H9 (cell line): ENCODE measurements around the gene RAD23A. TPM values are rescaled to one million over a fixed set of nuclear protein-coding genes. Genes with fewer than 3 reads are reported as not detected.

Experiments
- DNase-seq: peaks from one replicate; pipeline ENCODE4 v3.0.0-alpha.2; 2017
- H2AFZ ChIP-seq: one replicate; pipeline ENCODE4 v1.6.1; 2013; ENCODE audit warnings: mild to moderate bottlenecking, low read length, control low read depth, moderate library complexity
- H2AK5ac ChIP-seq: 2 replicates; pipeline ENCODE4 v1.6.1; 2013; ENCODE audit warnings: low read length, control low read depth, mixed read lengths; ENCODE audit not compliant: insufficient read length
- H2BK120ac ChIP-seq: one replicate; pipeline ENCODE4 v1.6.1; 2013; ENCODE audit warnings: low read depth, mild to moderate bottlenecking, low read length, control low read depth, inconsistent platforms; ENCODE audit not compliant: poor library complexity, severe bottlenecking
- H2BK12ac ChIP-seq: 2 replicates; pipeline ENCODE4 v1.6.1; 2013; ENCODE audit warnings: low read length, control low read depth, mixed read lengths, low read depth; ENCODE audit not compliant: insufficient read length
- H2BK15ac ChIP-seq: 2 replicates; pipeline ENCODE4 v1.6.1; 2013; ENCODE audit warnings: low read depth, low read length, control low read depth
- H2BK20ac ChIP-seq: one replicate; pipeline ENCODE4 v1.6.1; 2013; ENCODE audit warnings: low read depth, mild to moderate bottlenecking, low read length, control low read depth, inconsistent platforms; ENCODE audit not compliant: poor library complexity, severe bottlenecking
- H2BK5ac ChIP-seq: 2 replicates; pipeline ENCODE4 v1.6.1; 2013; ENCODE audit warnings: low read length, control low read depth, mixed read lengths; ENCODE audit not compliant: insufficient read length
- H3K14ac ChIP-seq: 2 replicates; pipeline ENCODE4 v1.6.1; 2013; ENCODE audit warnings: low read length, control low read depth; ENCODE audit not compliant: insufficient read depth
- H3K18ac ChIP-seq: 2 replicates; pipeline ENCODE4 v1.6.1; 2013; ENCODE audit warnings: low read depth, mild to moderate bottlenecking, mixed read lengths, low read length, control low read depth; ENCODE audit not compliant: insufficient read length
- H3K23ac ChIP-seq: 2 replicates; pipeline ENCODE4 v1.6.1; 2013; ENCODE audit warnings: low read length, control low read depth, mixed read lengths, low read depth; ENCODE audit not compliant: insufficient read length
- H3K23me2 ChIP-seq: 2 replicates; pipeline ENCODE4 v1.6.1; 2013; ENCODE audit warnings: low read depth, mild to moderate bottlenecking, mixed read lengths, low read length, control low read depth; ENCODE audit not compliant: insufficient read length, poor library complexity, severe bottlenecking
- H3K27ac ChIP-seq: 2 replicates; pipeline ENCODE4 v1.5.1; 2013; ENCODE audit warnings: low read length, control low read depth, mixed read lengths, low read depth; ENCODE audit not compliant: insufficient read length
- H3K27me3 ChIP-seq: 2 replicates; pipeline ENCODE4 v1.6.1; 2013; ENCODE audit warnings: low read length, control low read depth, inconsistent platforms; ENCODE audit not compliant: insufficient read depth
- H3K4ac ChIP-seq: 2 replicates; pipeline ENCODE4 v1.6.1; 2013; ENCODE audit warnings: low read depth, mild to moderate bottlenecking, control low read depth, inconsistent platforms, low read length, moderate library complexity
- H3K4me1 ChIP-seq: 2 replicates; pipeline ENCODE4 v1.6.1; 2013; ENCODE audit warnings: low read length, control low read depth, inconsistent platforms; ENCODE audit not compliant: insufficient read depth
- H3K4me2 ChIP-seq: 2 replicates; pipeline ENCODE4 v1.6.1; 2013; ENCODE audit warnings: low read length, control low read depth, mixed read lengths; ENCODE audit not compliant: insufficient read length, insufficient read depth
- H3K56ac ChIP-seq: 2 replicates; pipeline ENCODE4 v1.6.1; 2013; ENCODE audit warnings: low read depth, mild to moderate bottlenecking, mixed read lengths, low read length, control low read depth; ENCODE audit not compliant: insufficient read length
- H3K79me1 ChIP-seq: 2 replicates; pipeline ENCODE4 v1.6.1; 2013; ENCODE audit warnings: low read depth, mild to moderate bottlenecking, moderate library complexity, low read length, control low read depth, inconsistent platforms; ENCODE audit not compliant: insufficient read depth, poor library complexity, severe bottlenecking
- H3K79me2 ChIP-seq: 2 replicates; pipeline ENCODE4 v1.6.1; 2013; ENCODE audit warnings: low read length, control low read depth, inconsistent platforms; ENCODE audit not compliant: insufficient read depth
- H3K9ac ChIP-seq: 2 replicates; pipeline ENCODE4 v1.6.1; 2013; ENCODE audit warnings: low read length, control low read depth, mixed read lengths; ENCODE audit not compliant: insufficient read length; ENCODE audit errors: extremely low read depth
- H3K9me3 ChIP-seq: one replicate; pipeline ENCODE4 v1.6.1; 2013; ENCODE audit warnings: low read depth, low read length, inconsistent platforms; ENCODE audit not compliant: control insufficient read depth
- H3T11ph ChIP-seq: one replicate; pipeline ENCODE4 v1.6.1; 2013; ENCODE audit warnings: mild to moderate bottlenecking, low read length, control low read depth, inconsistent platforms
- H4K20me1 ChIP-seq: one replicate; pipeline ENCODE4 v1.6.1; 2013; ENCODE audit not compliant: control insufficient read depth, insufficient read length, insufficient read depth
- H4K5ac ChIP-seq: 2 replicates; pipeline ENCODE4 v1.6.1; 2013; ENCODE audit warnings: low read depth, mild to moderate bottlenecking, mixed read lengths, low read length, control low read depth; ENCODE audit not compliant: insufficient read length
- H4K8ac ChIP-seq: replicated peaks from 2 replicates; pipeline ENCODE4 v1.6.1; 2013; ENCODE audit warnings: low read length, control low read depth, mixed read lengths, low read depth; ENCODE audit not compliant: insufficient read length
- H4K91ac ChIP-seq: 2 replicates; pipeline ENCODE4 v1.6.1; 2013; ENCODE audit warnings: low read depth, mild to moderate bottlenecking, moderate library complexity, mixed read lengths, low read length, control low read depth; ENCODE audit not compliant: insufficient read length
- H3K27ac Mint-ChIP-seq, 3 experiments: 2 replicates in 2 of 3; 3 replicates in 1 of 3; pipeline ENCODE4 v1.8.0; 2020 to 2021; ENCODE audit warnings: mixed read lengths in 3 of 3, mild to moderate bottlenecking in 1 of 3, moderate library complexity in 1 of 3
- H3K27me3 Mint-ChIP-seq: 2 replicates; pipeline ENCODE4 v1.8.0; 2021; ENCODE audit warnings: low read depth, mild to moderate bottlenecking, moderate library complexity, mixed read lengths
- H3K36me3 Mint-ChIP-seq, 3 experiments: 2 replicates in 2 of 3; 3 replicates in 1 of 3; pipeline ENCODE4 v1.8.0; 2020 to 2021; ENCODE audit warnings: low read depth in 3 of 3, mixed read lengths in 3 of 3; ENCODE audit not compliant: insufficient read depth in 1 of 3
- H3K4me1 Mint-ChIP-seq, 2 experiments: 2 replicates each; pipeline ENCODE4 v1.8.0; 2020; ENCODE audit warnings: mixed read lengths in 2 of 2
- H3K4me3 Mint-ChIP-seq, 2 experiments: 2 replicates in 1 of 2; 3 replicates in 1 of 2; pipeline ENCODE4 v1.8.0; 2020 to 2021; ENCODE audit warnings: mild to moderate bottlenecking in 2 of 2, mixed read lengths in 2 of 2, moderate library complexity in 1 of 2
- H3K9me3 Mint-ChIP-seq, 2 experiments: 2 replicates in 1 of 2; 3 replicates in 1 of 2; pipeline ENCODE4 v1.8.0; 2020; ENCODE audit warnings: mild to moderate bottlenecking in 2 of 2, mixed read lengths in 2 of 2, moderate library complexity in 1 of 2
- CTCF ChIP-seq: fragments of 200-600 bp; sonication (generic); conservative IDR thresholded peaks from 3 replicates; pipeline ENCODE4 v1.8.0; 2021; ENCODE audit warnings: antibody characterized with exemption, mild to moderate bottlenecking
- WGBS: extraction: QIAGEN DNeasy Blood & Tissue Kit; methylation state at CpG from one replicate; pipeline ENCODE4 v1.1.7; 2013; ENCODE audit warnings: missing lambda C conversion rate, low lambda C conversion rate, mixed read lengths; ENCODE audit not compliant: insufficient read length; ENCODE audit errors: extremely low coverage; 5-methylcytosine and 5-hydroxymethylcytosine counted together
- long read RNA-seq: library from polyadenylated mRNA; unstranded; transcript quantifications from one replicate; pipeline ENCODE4 v2.0.0, GENCODE V29; 2020
- total RNA-seq: library from RNA; stranded (reverse); gene quantifications from 2 replicates; pipeline ENCODE4 v1.2.1, GENCODE V29; 2021

Gene RAD23A
- total RNA-seq: 62.2 and 67.0 TPM in 2 replicates
- long read RNA-seq, transcript RAD23A-203 (9 exons, 1,746 nt): minor isoform, 167 of 428 reads
- long read RNA-seq, transcript RAD23A-201 (9 exons, 1,736 nt): major isoform, 215 of 428 reads
- long read RNA-seq, partial matches to known transcripts: 8 of 428 reads
- long read RNA-seq, other reads (novel, unspliced or antisense): 36 of 428 reads

DNA sequence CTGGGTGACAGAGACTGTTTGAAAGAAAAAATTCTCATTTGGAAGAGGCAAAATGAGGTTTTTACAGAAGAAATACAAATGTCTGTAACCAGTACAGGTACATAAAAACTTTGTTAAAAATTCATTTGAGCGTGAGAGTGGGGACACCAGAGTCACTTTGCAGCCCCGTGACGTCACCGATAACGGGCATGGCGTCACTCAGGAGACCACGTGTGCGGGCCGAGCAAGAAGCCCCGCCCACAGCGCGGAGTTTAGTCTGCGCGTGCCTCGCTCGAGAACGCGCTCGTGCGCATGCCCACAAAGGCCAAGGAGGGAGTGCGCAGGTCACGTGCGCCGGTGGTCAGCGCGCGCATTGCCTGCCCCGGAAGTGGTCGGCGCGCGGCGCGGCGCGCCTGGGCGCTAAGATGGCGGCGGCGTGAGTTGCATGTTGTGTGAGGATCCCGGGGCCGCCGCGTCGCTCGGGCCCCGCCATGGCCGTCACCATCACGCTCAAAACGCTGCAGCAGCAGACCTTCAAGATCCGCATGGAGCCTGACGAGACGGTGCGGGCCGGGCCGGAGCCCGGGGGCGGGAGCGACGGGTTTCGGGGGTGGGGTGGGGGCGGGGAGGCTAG lies at the start of gene RAD23A:
Gene RAD23A (plus strand): TSS at position 384 of the 613 bp plus-strand sequence. CDS start 87 bp downstream, at position 471.
- Histone ChIP-seq H2BK5ac (no peak within 1 kb of the TSS), H3K79me2 (no peaks in the 10 kb centered on the region; the same call in 1 of the 2 replicates), H2BK15ac (no peak within 1 kb of the TSS), H3K27ac (peak within 1 kb of the TSS; percentile 42), H4K8ac (no peak within 1 kb of the TSS), H3K4ac (no peak within 1 kb of the TSS), H3K9ac (peak within 1 kb of the TSS; percentile 97), H3K23me2 (no peaks in the 10 kb centered on the region), H3K27me3 (no peaks in the 10 kb centered on the region), H4K20me1 (no peaks in the 10 kb centered on the region), H3K23ac (no peak within 1 kb of the TSS), H3T11ph (no peak within 1 kb of the TSS), H4K91ac (no peak within 1 kb of the TSS), H3K56ac (no peak within 1 kb of the TSS), H2BK120ac (no peak within 1 kb of the TSS), H2AFZ (no peak within 1 kb of the TSS), H4K5ac (no peak within 1 kb of the TSS), H3K4me2 (peak within 1 kb of the TSS; percentile 96), H3K9me3 (no peaks in the 10 kb centered on the region), H3K14ac (peak within 1 kb of the TSS; percentile 94), H2BK12ac (no peak within 1 kb of the TSS), H2AK5ac (no peak within 1 kb of the TSS), H3K18ac (peak within 1 kb of the TSS; percentile 82), H3K4me1 (no peaks in the 10 kb centered on the region), H2BK20ac (no peak within 1 kb of the TSS), H3K79me1 (no peaks in the 10 kb centered on the region)
- 0 out of 5 replicates have a peak, but pooled peaks cover 0 to 3% of the 10 kb centered on the region in 2 experiments for H3K9me3 Mint-ChIP-seq
- TF ChIP-seq CTCF: no peak
- peak within 1 kb of the TSS; percentile 99 for H3K27ac Mint-ChIP-seq
- no peaks in the 10 kb centered on the region for H3K27me3 Mint-ChIP-seq
- peaks cover 57 to 83% (median 75%) of the 10 kb centered on the region in 3 experiments for H3K36me3 Mint-ChIP-seq
- DNase-seq: peak; percentile 97
- H3K4me1 Mint-ChIP-seq: peaks cover 12 to 25% of the 10 kb centered on the region in 2 experiments
- no CpG with 5 or more reads among the region's 62 CpGs for WGBS
- peak within 1 kb of the TSS; percentile 79 to 90 for H3K4me3 Mint-ChIP-seq
